GM19468 (cell line): ENCODE data around the gene PTPN20.

Source experiments
- ATAC-seq: cut with Tn5 transposase; IDR thresholded peaks from one replicate; pipeline ENCODE4 v1.9.1; 2021; ENCODE audit warnings: mild to moderate bottlenecking, moderate library complexity, moderate number of reproducible peaks; ENCODE audit not compliant: unreplicated experiment; ENCODE audit errors: extremely low read depth

Gene PTPN20

GRCh38 chr10:47044741-47045140 is 133.5 kb downstream of the PTPN20 start:
- no peak for ATAC-seq

- ATAC-seq, result no peak
Observed at GRCh38 chr10:47045331-47045861, 134.2 kb downstream of the PTPN20 start.

- no peak for ATAC-seq
Observed at GRCh38 chr10:47046321-47047126, 135.3 kb downstream of the PTPN20 start.

- no peak for ATAC-seq
Observed at GRCh38 chr10:47047127-47047504, 135.9 kb downstream of the PTPN20 start.

- ATAC-seq, result no peak
Observed at GRCh38 chr10:47047577-47048525, 136.6 kb downstream of the PTPN20 start.

- no peak for ATAC-seq
Observed at GRCh38 chr10:47048526-47048905, 137.3 kb downstream of the PTPN20 start.

GRCh38 chr10:47049056-47049851 is 138.0 kb downstream of the PTPN20 start:
- ATAC-seq, result no peak

- no peak for ATAC-seq
Observed at GRCh38 chr10:47049906-47050305, 138.7 kb downstream of the PTPN20 start.

GRCh38 chr10:47050618-47051455 is 139.6 kb downstream of the PTPN20 start:
- no peak for ATAC-seq

- no peak for ATAC-seq
Observed at GRCh38 chr10:47051741-47052238, 140.6 kb downstream of the PTPN20 start.
